ENCODE results near the gene RHOH.

RHOH gene

GRCh38 chr4:40224432-40224831 is 27.6 kb downstream of the RHOH start:
- no peak for TF ChIP-seq CTCF (IDR thresholded peaks at IDR 0.05; ENCODE audit: low read depth, low read length, missing control alignments)
- no peak overlapping the region for H3K4me3 ChIP-seq (ENCODE audit: low read depth, low read length)
- DNase-seq (ENCODE audit: low read depth), result no peak
- in situ Hi-C loops (cut with HindIII; ENCODE audit: low sequenced_read_pairs), result no loop called here

GRCh38 chr4:40225497-40225896 is 28.7 kb downstream of the RHOH start:
- in situ Hi-C loops (cut with HindIII; ENCODE audit: low sequenced_read_pairs), result no loop called here
- H3K4me3 ChIP-seq (ENCODE audit: low read depth, low read length), result no peak overlapping the region
- no peak for TF ChIP-seq CTCF (IDR thresholded peaks at IDR 0.05; ENCODE audit: low read depth, low read length, missing control alignments)
- no peak for DNase-seq (ENCODE audit: low read depth)

GRCh38 chr4:40227284-40227683 is 30.5 kb downstream of the RHOH start:
- no peak for DNase-seq (ENCODE audit: low read depth)
- no peak for TF ChIP-seq CTCF (IDR thresholded peaks at IDR 0.05; ENCODE audit: low read depth, low read length, missing control alignments)
- in situ Hi-C loops (cut with HindIII; ENCODE audit: low sequenced_read_pairs), result no loop called here
- no peak overlapping the region for H3K4me3 ChIP-seq (ENCODE audit: low read depth, low read length)

- no peak for DNase-seq (ENCODE audit: low read depth)
- in situ Hi-C loops (cut with HindIII; ENCODE audit: low sequenced_read_pairs), result no loop called here
- TF ChIP-seq CTCF (IDR thresholded peaks at IDR 0.05; ENCODE audit: low read depth, low read length, missing control alignments), result no peak
- no peak overlapping the region for H3K4me3 ChIP-seq (ENCODE audit: low read depth, low read length)
Observed at GRCh38 chr4:40228497-40229365, 31.9 kb downstream of the RHOH start.

- H3K4me3 ChIP-seq (ENCODE audit: low read depth, low read length), result no peak overlapping the region
- in situ Hi-C loops (cut with HindIII; ENCODE audit: low sequenced_read_pairs), result no loop called here
- no peak for TF ChIP-seq CTCF (IDR thresholded peaks at IDR 0.05; ENCODE audit: low read depth, low read length, missing control alignments)
- no peak for DNase-seq (ENCODE audit: low read depth)
Observed at GRCh38 chr4:40231316-40231863, 34.6 kb downstream of the RHOH start.

GRCh38 chr4:40232610-40233009 is 35.8 kb downstream of the RHOH start:
- in situ Hi-C loops (cut with HindIII; ENCODE audit: low sequenced_read_pairs), result no loop called here

More at GRCh38 chr4:40232610-40233009, 35.8 kb downstream of the RHOH start:
- H3K4me3 ChIP-seq (ENCODE audit: low read depth, low read length), result no peak overlapping the region
- TF ChIP-seq CTCF (IDR thresholded peaks at IDR 0.05; ENCODE audit: low read depth, low read length, missing control alignments), result no peak
- DNase-seq (ENCODE audit: low read depth), result no peak
